ENCODE data around the gene TBX15.

TBX15 gene

DNA sequence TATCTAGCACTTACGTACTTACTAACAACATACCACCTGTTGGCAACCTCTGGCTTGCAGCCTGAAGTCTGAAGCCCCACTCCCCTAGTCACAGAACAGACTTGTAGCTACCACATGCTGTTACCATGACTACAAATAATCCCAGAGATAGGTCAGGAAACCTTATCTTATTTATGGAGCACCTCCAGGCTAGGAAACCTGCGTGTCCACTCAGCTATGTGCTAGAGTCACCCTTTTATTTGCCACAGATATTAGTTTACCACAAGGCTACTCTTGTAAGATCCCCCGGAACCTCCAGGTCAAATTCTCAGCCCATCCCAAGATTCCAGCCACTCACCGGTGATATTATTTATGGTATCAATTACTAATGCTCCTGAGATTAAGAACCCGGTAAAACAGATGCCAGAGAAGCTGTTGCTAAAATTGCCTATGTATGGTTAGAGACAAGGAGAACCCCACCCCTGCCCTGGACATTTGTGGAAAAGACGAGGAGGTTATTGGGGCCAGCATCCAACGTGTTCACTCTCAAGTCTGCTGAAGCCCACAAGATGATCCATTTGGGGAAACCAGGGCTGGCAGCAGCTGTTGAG, 116.5 kb downstream of the TBX15 start:
- no peak overlapping the region for H3K27ac ChIP-seq

GRCh38 chr1:118868387-118868786, 119.8 kb downstream of the TBX15 start:
- no peak for DNase-seq (ENCODE audit: low spot score)
- Histone ChIP-seq H3K27ac (no peak overlapping the region), H3K4me3 (no peak overlapping the region)
- no peak for TF ChIP-seq CTCF (IDR thresholded peaks at IDR 0.05)

More for the DNA sequence above, 116.5 kb downstream of the TBX15 start:
- no peak for TF ChIP-seq CTCF (IDR thresholded peaks at IDR 0.05)
- H3K4me3 ChIP-seq, result no peak overlapping the region
- DNase-seq (ENCODE audit: low spot score), result no peak

DNA sequence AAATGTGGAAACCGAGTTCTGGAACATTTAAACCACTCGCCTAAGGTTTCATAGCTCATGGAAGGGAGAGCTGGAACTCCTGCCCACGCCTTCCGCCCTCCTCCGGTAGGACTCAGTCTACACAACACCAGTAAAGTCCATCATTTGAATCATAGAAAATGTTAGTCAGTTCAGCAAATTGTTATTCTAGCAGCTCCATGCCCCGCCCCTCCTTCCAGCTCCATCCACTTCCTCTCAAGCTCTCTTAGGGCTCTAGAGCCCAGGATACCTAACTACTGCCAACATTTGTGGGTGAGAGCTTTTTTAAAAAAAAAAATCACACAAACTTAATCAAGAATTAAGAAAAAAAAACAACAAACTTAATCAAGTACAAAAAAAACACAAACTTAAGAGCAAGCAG, 121.8 kb downstream of the TBX15 start:
- Histone ChIP-seq H3K4me3 (no peak overlapping the region), H3K27ac (no peak overlapping the region)
- no peak for DNase-seq (ENCODE audit: low spot score)
- no peak for TF ChIP-seq CTCF (IDR thresholded peaks at IDR 0.05)

DNA sequence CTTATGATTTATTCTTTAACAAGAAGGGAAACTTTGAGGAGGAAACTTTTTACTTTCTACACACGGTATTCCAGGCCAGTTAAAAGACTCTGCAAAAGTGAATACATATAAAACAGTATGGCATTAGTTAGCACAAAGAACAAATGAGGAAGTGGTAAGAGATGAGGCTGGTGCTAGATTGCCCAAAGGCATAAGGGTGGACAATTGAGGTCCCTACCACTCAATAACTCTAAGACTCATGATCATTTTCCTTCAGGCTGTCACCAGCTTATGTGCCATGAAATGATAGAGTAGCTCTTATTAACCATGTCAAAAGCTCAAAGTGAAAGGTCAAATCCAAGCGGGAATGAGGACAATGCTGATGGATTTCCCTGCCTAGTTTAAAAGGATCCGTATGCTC, 124.5 kb downstream of the TBX15 start:
- TF ChIP-seq CTCF (IDR thresholded peaks at IDR 0.05), result no peak
- DNase-seq (ENCODE audit: low spot score), result no peak

DNA sequence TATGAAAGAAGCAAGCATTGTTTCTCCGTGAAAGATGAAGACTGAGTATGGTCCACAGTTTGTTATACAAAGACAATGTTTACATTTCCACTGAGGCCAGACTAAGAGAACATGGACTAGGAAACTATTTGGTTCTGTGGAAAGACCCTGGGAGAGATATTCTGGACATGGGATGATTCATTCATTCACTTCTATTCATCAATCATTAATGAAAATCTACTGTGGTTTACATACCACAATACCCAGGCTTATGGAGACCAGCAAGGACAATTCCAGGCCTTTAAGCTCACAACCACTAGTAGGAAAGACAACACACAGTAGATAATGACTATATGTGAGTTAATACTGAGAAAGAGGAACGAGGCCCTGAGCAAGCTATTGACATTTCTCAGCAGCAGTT, 125.4 kb downstream of the TBX15 start:
- DNase-seq (ENCODE audit: low spot score), result no peak
- Histone ChIP-seq H3K4me3 (no peak overlapping the region), H3K27ac (no peak overlapping the region)
- TF ChIP-seq CTCF (IDR thresholded peaks at IDR 0.05), result no peak

More for the DNA sequence above, 124.5 kb downstream of the TBX15 start:
- Histone ChIP-seq H3K4me3 (no peak overlapping the region), H3K27ac (no peak overlapping the region)

DNA sequence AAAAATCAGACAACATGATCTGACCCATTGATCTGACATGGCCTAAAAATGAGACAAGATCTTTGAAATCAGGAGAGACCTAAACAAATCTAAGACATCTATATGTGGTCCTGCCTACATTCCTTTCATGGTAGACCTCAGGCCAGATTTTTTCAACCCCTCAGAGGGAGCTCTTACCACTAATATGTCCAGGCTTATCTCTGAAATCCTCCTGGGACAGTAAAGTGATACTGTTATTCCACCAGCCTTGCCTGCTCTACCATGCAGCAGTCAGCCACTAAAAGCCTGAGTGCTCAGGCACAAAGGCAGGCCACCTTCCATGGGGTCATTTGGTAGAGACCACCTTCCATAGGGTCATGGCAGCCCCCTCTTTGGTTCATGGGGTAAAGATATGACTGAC, 126.9 kb downstream of the TBX15 start:
- H3K27ac ChIP-seq, result no peak overlapping the region
- no peak for DNase-seq (ENCODE audit: low spot score)

More for the DNA sequence above, 126.9 kb downstream of the TBX15 start:
- no peak for TF ChIP-seq CTCF (IDR thresholded peaks at IDR 0.05)
- no peak overlapping the region for H3K4me3 ChIP-seq

All from coronary artery (tissue), 2 donors.